CD4-positive, alpha-beta T cell treated with Interleukin-17A for 1 hour (primary cell): ENCODE results near the gene SLC27A3.
"Not testable (repeated sequence)": the region's sequence is repeated elsewhere in the genome, so short reads cannot be mapped to it uniquely, and the experiment has no call there.

Source experiments
- DNase-seq: peaks from one replicate; pipeline ENCODE4 v3.0.0-alpha.2; 2020

The SLC27A3 gene

GRCh38 chr1:153763365-153764225 is 11.6 kb upstream of the SLC27A3 start:
- DNase-seq: no peak

DNA sequence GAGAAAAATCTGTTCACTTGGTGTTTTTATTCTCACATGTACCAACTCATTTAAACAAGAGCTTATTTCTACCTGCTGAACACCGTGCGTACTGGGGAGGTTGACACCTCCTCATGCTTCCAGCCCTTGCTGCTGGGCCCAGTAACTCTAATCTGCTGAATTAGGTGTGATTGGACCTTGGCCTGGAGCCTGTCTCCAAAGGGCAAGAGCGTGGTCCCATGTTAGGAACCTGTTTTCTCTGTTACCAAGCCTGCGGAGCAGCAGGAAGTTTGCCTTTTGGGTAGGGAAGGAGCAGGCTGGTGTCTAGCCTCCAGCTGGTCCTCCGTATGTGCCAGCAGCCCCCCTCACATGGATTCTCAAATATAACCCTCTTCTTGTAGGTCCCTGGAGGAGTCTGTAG is 10.9 kb upstream of the SLC27A3 start:
- DNase-seq: no peak

- not testable (repeated sequence) for DNase-seq
Observed at GRCh38 chr1:153766663-153767062, 8.5 kb upstream of the SLC27A3 start.

- DNase-seq: no peak
Observed at GRCh38 chr1:153767519-153767918, 7.7 kb upstream of the SLC27A3 start.

DNA sequence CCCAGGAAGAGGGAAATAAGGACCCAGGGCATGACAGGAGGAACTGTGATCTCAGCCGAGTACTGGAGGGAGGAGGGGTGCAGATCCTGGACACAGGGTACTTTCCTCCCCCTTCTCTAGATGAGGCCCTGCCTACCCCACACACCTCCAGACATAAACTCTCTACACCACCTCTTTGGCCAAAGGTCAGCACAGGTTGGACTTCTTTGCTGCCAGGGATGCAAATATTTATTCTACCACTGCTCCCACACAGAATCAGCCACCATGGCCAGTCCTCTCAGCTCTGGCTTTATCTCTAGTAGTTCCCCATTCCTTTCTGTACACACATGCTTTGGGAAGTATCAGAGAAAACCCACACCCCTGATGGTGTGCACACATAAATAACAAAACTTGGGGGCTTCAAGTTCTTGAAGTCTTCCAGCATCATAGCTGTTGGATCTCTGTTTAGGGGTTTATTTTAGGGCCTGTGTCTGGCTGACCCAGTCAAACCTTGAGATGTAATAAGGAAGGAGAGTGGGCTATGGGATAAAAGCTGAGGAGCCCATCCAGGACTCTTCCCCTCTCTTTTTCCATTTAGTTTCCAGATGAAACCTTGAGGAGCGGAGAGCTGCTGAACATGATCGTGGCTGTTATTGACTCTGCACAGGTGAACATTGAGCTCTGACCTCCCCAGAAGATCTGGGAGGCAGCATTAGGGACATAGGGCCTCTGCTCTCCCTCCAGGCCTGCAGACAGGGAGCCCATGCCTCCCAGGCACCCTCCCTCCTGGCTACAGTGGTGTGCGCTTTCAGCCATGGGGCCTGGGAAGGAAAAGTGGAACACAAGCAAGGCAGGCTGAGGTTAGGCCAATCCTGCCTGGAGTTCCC is 6.7 kb upstream of the SLC27A3 start:
- DNase-seq: no peak

GRCh38 chr1:153769221-153769620 is 6.0 kb upstream of the SLC27A3 start:
- DNase-seq: no peak

GRCh38 chr1:153770797-153771196 is 4.4 kb upstream of the SLC27A3 start:
- DNase-seq: no peak

- no peak for DNase-seq
Observed at GRCh38 chr1:153771261-153771660, 3.9 kb upstream of the SLC27A3 start.

DNA sequence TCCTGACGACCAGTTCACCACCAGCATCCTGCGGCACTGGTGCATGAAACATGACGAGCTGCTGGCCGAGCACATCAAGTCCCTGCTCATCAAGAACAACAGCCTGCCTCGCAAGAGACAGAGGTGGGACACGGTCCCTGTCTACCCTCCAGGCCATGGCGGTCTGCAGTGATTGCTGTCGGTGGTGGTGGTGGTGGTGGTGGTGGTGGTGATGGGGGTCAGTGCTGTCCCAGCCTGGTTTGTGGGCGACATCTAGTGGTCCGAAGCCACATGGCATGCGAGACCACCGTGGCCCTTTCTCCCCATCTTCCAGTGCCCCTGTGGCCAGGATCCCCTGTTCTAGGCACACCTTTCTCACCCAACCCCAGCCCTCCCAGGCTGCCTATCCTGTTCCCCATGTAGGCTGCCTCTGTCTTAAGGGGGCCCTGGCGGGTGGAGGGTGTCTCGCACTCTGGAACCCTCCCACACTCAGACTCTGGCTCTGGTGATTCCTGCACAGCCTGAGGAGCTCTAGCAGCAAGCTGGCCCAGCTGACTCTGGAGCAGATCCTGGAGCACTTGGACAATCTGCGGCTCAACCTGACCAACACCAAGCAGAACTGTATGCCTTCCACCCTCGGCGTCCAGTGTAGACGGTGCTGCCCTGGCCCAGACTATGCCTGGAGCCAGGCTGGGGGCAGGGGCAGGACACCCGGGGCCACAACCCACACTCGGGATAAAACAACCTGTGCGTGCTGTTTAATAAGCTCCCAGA is 3.2 kb upstream of the SLC27A3 start:
- DNase-seq: no peak

DNA sequence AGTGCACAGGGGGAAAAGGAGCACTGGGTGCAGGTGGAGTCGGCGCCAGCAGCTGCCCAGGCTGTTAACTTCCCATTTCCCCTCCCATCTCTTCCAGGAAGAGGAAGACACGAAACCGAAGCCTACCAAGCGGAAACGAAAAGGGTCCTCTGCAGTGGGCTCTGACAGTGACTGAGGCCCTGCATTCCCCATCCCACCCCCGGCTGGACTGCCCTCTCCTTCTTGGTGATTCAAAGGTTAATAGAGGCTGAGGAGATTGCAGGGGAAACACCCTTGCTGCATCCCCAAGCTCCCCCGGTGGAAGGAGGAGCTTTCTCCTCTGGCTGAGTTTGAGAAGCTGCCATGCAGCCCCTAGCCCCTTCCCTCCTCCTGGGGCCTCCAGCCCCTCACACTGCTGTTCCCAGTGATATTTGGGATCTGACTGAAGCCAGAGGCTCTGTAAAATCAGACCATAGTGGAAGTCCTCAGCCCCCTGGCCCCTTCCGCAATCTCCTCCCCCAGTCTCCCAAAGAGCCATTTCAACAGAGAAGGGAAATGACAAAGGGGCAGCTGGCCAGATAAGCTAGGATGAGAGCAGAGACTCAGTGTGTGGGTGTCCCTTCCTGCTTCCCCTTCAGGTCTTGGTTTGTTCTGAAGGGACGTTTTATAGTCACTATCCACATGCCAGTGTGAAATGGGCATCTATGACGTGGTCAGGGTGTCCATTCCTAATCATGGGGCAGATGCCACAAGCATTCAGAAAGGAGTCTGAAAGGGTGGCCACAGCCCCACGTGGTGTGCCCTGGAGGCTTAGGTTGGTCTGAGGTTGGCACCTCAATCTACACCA is 1.9 kb upstream of the SLC27A3 start:
- DNase-seq: no peak

- DNase-seq: no peak
Observed at GRCh38 chr1:153774026-153774595, 1.1 kb upstream of the SLC27A3 start.

DNA sequence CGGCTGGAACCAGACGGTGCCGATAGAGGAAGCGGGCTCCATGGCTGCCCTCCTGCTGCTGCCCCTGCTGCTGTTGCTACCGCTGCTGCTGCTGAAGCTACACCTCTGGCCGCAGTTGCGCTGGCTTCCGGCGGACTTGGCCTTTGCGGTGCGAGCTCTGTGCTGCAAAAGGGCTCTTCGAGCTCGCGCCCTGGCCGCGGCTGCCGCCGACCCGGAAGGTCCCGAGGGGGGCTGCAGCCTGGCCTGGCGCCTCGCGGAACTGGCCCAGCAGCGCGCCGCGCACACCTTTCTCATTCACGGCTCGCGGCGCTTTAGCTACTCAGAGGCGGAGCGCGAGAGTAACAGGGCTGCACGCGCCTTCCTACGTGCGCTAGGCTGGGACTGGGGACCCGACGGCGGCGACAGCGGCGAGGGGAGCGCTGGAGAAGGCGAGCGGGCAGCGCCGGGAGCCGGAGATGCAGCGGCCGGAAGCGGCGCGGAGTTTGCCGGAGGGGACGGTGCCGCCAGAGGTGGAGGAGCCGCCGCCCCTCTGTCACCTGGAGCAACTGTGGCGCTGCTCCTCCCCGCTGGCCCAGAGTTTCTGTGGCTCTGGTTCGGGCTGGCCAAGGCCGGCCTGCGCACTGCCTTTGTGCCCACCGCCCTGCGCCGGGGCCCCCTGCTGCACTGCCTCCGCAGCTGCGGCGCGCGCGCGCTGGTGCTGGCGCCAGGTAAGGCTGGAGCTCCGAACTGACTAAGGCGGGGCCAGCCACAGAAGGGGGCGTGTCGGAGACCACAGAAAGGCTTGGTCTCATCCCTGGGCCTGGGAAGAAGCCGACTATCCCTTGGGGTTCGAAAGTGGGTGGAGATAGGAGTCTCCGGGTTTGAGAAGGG is 486 bp downstream of the SLC27A3 start:
- DNase-seq: peak; percentile 68

DNA sequence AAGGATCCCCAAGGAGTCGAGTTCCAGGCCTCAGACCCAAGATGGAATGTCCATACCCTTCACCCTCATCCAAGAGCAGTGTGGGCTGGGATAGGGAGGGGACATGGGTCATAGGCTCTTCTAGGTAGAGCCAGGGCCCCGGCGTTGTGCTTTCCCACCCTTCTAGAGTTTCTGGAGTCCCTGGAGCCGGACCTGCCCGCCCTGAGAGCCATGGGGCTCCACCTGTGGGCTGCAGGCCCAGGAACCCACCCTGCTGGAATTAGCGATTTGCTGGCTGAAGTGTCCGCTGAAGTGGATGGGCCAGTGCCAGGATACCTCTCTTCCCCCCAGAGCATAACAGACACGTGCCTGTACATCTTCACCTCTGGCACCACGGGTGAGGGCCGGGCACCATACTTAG is 1.1 kb downstream of the SLC27A3 start:
- DNase-seq: no peak

GRCh38 chr1:153776845-153777370 is 1.7 kb downstream of the SLC27A3 start:
- DNase-seq: no peak

GRCh38 chr1:153777648-153778047 is 2.4 kb downstream of the SLC27A3 start:
- no peak for DNase-seq

GRCh38 chr1:153778051-153778823 is 3.0 kb downstream of the SLC27A3 start:
- DNase-seq: no peak

- DNase-seq: no peak
Observed at GRCh38 chr1:153778824-153779519, 3.8 kb downstream of the SLC27A3 start.

GRCh38 chr1:153779781-153780541 is 4.8 kb downstream of the SLC27A3 start:
- no peak for DNase-seq
